Activated gamma-delta T cell treated with Interleukin-2 at 50 U/mL for 16 hours (primary cell): ENCODE data around the gene FBXO9.

ENCODE experiments used
- DNase-seq: peaks from one replicate; pipeline ENCODE4 v3.0.0-alpha.2; 2020

FBXO9 gene

GRCh38 chr6:53095716-53096115 is 30.5 kb downstream of the FBXO9 start:
- no peak for DNase-seq

GRCh38 chr6:53100561-53100960 is 35.4 kb downstream of the FBXO9 start:
- no peak for DNase-seq

DNA sequence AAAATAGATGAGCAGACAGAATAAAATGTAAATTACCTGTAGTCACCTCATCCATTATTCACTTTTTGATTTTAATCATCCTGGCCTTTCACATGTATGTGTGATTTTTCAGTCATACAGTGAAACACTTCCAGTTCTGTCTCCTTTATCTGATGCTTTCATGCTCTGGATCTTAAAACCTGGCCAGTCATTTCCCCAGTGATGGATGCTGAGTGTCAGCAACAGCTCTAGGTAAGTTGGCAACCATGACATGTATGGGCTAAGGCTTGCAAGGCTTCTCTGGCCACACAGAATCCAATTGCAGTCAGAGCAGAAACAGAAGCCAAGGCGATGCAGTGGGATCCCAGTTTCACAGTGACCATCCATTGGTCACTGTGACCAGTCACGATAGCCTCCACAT is 35.8 kb downstream of the FBXO9 start:
- no peak for DNase-seq

GRCh38 chr6:53103993-53104675 is 38.9 kb downstream of the FBXO9 start:
- no peak for DNase-seq

GRCh38 chr6:53104916-53105315 is 39.7 kb downstream of the FBXO9 start:
- DNase-seq = no peak

- DNase-seq = no peak
Measured at GRCh38 chr6:53107091-53107490, 41.9 kb downstream of the FBXO9 start.

GRCh38 chr6:53109612-53110011 is 44.4 kb downstream of the FBXO9 start:
- no peak for DNase-seq

- no peak for DNase-seq
Measured at GRCh38 chr6:53111865-53112264, 46.7 kb downstream of the FBXO9 start.

DNA sequence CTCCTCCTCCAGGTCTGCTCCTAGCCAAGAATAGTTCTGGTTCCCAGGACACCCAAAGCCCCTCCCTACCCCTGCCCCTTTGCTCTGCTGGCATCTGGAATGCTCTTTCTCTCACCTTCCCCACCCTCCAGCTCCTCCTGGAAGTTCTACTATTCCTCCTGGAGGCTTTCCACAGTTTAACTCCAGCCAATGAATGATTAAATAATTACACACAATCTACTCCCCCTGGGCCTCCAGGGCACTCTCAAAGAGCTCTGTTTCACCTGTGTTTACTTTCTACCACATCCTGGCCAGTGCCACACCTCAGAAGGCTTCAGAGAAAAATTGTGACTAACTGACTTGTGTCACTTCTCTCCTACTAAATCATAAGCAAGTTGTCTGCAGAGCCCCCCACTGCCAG is 47.2 kb downstream of the FBXO9 start:
- DNase-seq = no peak

DNA sequence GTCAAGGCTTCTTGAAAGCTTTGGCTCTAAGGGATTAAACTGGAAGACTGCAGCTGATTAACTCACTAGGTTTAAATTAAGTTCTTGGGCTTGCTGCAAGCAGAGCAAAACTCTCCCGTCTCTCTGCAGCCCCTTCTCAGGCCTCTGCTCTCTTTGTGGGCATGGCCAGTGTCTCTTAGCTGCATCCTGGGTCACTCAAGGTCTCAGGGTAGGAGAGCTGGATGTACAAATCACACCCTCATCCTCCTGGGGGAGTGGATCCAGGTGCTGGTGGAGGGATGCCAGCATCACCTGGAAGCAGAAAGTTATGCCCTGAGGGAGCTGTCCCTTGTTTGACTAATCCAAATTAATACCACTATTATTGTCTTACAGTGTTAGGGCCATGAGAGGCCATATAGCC is 47.7 kb downstream of the FBXO9 start:
- no peak for DNase-seq

- DNase-seq = no peak
Measured at GRCh38 chr6:53113742-53114141, 48.5 kb downstream of the FBXO9 start.

DNA sequence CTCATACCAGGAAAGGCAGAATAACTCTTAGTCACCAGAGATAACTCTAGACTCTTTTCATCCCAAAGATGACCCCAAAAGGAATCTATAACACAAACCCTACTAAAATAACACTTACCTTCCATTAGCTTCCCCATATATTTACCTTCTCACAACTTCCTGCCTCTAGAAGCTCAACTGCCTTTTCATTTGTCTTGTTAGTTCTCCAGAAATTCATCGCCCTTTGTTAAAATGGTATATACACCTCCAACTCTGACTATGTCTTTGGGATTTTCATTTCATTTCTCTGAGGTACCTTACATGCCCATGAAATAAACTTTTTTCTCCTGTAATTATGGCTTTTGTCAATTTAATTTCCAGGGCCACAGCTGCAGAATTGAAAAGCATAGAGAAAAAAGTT is 49.9 kb downstream of the FBXO9 start:
- no peak for DNase-seq

DNA sequence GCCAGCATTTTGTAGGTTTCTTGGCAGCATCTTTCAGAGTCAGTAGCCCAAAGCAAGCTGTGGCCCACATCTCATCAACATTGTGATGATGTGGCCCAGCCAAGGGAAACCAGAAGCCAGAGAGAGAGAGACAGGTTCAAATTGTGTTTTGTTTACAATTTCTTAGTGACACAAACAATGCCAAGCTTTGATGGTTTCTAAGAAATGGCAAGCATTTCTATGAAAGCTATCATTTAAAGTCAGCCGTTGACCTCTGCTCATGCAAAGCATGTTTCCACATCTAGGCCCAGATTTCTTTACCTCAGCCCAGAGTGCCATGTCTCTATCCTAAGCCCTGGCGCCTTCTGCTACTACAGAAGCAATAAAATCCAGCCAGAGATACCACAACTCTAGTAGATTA is 50.5 kb downstream of the FBXO9 start:
- DNase-seq = no peak

GRCh38 chr6:53119349-53119748 is 54.1 kb downstream of the FBXO9 start:
- no peak for DNase-seq

GRCh38 chr6:53119772-53120409 is 54.7 kb downstream of the FBXO9 start:
- DNase-seq = no peak

- no peak for DNase-seq
Measured at GRCh38 chr6:53124131-53124800, 59.1 kb downstream of the FBXO9 start.

DNA sequence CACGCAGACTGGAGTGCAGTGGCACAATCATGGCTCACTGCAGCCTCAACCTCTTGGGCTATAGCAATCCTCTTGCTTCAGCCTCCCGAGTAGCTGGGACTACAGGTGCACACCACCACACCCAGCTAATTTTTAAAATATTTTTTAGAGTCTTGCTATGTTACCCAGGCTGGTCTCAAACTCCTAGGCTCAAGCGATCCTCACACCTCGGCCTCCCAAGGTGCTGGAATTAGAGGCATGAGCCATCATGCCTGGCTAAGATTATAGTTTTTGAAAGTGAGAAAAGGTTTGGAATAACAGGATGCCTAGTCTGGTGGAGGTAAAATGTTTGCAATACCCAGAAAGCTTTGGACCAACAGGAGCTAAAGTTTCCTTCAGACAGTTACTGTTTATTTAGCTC is 60.1 kb downstream of the FBXO9 start:
- DNase-seq = no peak

DNA sequence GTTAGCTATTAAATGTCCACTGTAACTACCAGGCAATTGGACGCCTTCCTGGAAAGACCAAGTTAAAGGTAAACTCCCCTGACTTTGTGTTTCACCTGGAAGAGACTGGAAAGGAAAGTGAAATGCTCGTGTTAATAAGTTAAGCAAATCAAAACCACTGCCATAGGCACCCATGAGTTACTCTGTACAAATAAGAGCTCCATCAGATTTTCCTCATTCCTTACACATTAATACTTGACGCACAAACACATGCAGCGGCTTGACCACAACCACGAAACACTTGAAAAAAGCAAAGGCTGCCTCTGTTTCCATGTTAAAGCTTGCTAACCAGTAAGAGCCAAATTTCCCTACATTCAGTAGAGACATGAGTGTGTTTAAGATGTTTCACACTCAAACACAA is 63.6 kb downstream of the FBXO9 start:
- DNase-seq = no peak

GRCh38 chr6:53130569-53131290 is 65.5 kb downstream of the FBXO9 start:
- no peak for DNase-seq

DNA sequence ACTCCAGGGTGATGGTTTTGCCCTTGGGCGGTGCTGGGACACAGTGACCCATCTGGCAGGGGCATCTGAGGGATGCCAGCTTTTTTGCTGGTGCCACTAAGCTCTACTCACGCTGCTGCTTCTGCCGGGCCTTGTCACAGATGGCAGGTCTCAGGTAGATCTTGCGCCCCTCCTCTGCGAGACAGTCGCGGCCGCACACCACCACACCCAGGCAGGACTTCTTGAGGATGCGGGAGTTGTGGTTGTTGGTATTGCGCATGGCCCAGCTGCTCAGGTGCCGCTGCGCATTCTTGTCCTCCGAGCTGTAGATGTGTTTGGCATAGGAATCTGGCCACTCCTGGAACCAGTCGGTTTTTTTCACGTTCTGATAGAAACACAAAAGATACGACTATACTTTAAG is 68.8 kb downstream of the FBXO9 start:
- DNase-seq = no peak

- DNase-seq = no peak
Measured at GRCh38 chr6:53134601-53135235, 69.5 kb downstream of the FBXO9 start.

DNA sequence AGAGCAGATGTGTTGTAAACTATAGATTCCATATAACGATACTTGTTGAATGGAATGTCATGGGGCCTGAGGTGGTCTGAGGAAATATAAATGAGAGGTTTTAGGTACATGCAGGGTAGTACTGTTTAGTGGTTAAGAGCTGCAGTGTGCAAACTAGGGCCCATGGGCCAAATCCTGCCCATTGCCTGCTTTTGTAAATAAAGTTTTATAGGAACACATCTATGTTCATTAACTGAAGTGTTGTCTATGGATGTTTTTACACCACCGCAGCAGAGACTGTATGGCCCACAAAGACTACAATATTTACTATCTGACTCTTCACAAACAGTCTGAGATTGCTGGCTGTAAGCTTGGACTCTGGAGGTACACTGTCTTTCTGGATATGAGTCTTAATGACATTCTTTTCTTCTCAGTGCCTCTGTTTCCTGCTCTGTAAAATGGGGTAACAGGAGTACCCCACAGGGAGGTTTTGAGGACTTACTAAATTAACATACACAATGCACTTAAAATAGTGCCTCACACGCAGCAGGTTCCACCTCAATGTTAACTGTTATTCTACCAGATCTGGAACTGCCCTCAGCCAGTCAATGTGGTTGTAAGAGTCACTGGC is 70.9 kb downstream of the FBXO9 start:
- DNase-seq = no peak
